DMS53 (cell line): ENCODE measurements around the gene GMDS.
"Not testable (repeated sequence)": the region's sequence is repeated elsewhere in the genome, so short reads cannot be mapped to it uniquely, and the experiment has no call there.

Experiments used
- DNase-seq: peaks from one replicate; lab custom pipeline; 2025; lab: John Stamatoyannopoulos, UW

GMDS gene

GRCh38 chr6:1770968-1771723, 474.3 kb downstream of the GMDS start:
- DNase-seq: peak; percentile 94

- DNase-seq: no peak
These were observed 475.0 kb downstream of the GMDS start for GRCh38 chr6:1770435-1770843.

- peak; percentile 79 for DNase-seq
These were observed 477.7 kb downstream of the GMDS start for GRCh38 chr6:1767481-1768246.

GRCh38 chr6:1766654-1767053, 478.8 kb downstream of the GMDS start:
- peak; percentile 26 for DNase-seq

- no peak for DNase-seq
These were observed 480.1 kb downstream of the GMDS start for GRCh38 chr6:1765160-1765903.

GRCh38 chr6:1764397-1764987, 480.9 kb downstream of the GMDS start:
- DNase-seq: no peak

- peak; percentile 39 for DNase-seq
These were observed 482.0 kb downstream of the GMDS start for GRCh38 chr6:1763404-1763803.

GRCh38 chr6:1762203-1762602, 483.2 kb downstream of the GMDS start:
- DNase-seq: no peak

- DNase-seq: no peak
These were observed 483.9 kb downstream of the GMDS start for GRCh38 chr6:1761477-1761877.

- no peak for DNase-seq
These were observed 484.5 kb downstream of the GMDS start for GRCh38 chr6:1760876-1761275.

- no peak for DNase-seq
These were observed 485.5 kb downstream of the GMDS start for GRCh38 chr6:1759870-1760269.

- peak; percentile 24 for DNase-seq
These were observed 487.2 kb downstream of the GMDS start for GRCh38 chr6:1758076-1758679.

- DNase-seq: peak; percentile 94
These were observed 488.3 kb downstream of the GMDS start for GRCh38 chr6:1757131-1757530.

GRCh38 chr6:1756472-1757129, 488.8 kb downstream of the GMDS start:
- DNase-seq: peak; percentile 40

GRCh38 chr6:1751063-1751462, 494.3 kb downstream of the GMDS start:
- not testable (repeated sequence) for DNase-seq

GRCh38 chr6:1749041-1749440, 496.4 kb downstream of the GMDS start:
- no peak for DNase-seq

GRCh38 chr6:1747531-1747930, 497.9 kb downstream of the GMDS start:
- no peak for DNase-seq

GRCh38 chr6:1747003-1747402, 498.4 kb downstream of the GMDS start:
- no peak for DNase-seq

GRCh38 chr6:1745814-1746213, 499.6 kb downstream of the GMDS start:
- no peak for DNase-seq

- DNase-seq: no peak
These were observed 500.9 kb downstream of the GMDS start for GRCh38 chr6:1744543-1744942.

GRCh38 chr6:1739680-1740079, 505.7 kb downstream of the GMDS start:
- DNase-seq: no peak
